Measurements from ENCODE around the gene SENP7.
"Not testable (repeated sequence)": the region's sequence is repeated elsewhere in the genome, so short reads cannot be mapped to it uniquely, and the experiment has no call there.

DNA sequence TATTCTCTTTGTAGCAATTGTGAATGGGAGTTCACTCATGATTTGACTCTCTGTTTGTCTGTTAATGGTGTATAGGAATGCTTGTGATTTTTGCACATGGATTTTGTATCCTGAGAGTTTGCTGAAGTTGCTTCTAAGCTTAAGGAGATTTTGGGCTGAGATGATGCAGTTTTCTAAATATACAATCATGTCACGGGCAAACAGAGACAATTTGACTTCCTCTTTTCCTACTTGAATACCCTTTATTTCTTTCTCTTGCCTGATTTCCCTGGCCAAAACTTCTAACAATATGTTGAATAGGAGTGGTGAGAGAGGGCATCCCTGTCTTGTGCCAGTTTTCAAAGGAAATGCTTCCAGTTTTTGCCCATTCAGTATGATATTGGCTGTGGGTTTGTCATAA is 23.9 kb upstream of the SENP7 start:
- TF ChIP-seq, protein P1, sequence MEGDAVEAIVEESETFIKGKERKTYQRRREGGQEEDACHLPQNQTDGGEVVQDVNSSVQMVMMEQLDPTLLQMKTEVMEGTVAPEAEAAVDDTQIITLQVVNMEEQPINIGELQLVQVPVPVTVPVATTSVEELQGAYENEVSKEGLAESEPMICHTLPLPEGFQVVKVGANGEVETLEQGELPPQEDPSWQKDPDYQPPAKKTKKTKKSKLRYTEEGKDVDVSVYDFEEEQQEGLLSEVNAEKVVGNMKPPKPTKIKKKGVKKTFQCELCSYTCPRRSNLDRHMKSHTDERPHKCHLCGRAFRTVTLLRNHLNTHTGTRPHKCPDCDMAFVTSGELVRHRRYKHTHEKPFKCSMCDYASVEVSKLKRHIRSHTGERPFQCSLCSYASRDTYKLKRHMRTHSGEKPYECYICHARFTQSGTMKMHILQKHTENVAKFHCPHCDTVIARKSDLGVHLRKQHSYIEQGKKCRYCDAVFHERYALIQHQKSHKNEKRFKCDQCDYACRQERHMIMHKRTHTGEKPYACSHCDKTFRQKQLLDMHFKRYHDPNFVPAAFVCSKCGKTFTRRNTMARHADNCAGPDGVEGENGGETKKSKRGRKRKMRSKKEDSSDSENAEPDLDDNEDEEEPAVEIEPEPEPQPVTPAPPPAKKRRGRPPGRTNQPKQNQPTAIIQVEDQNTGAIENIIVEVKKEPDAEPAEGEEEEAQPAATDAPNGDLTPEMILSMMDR (IDR thresholded peaks at IDR 0.05 in 2 of 3, conservative IDR thresholded peaks at IDR 0.05 in 1 of 3; ENCODE audit: borderline replicate concordance in 1 of 3, insufficient read depth in 1 of 3, low read depth in 2 of 3, low read length in 2 of 3), result not testable (repeated sequence)
- not testable (repeated sequence) for TF ChIP-seq POLR2AphosphoS5 (IDR thresholded peaks at IDR 0.05; ENCODE audit: low read depth, low read length); POLR2A (IDR thresholded peaks at IDR 0.05; ENCODE audit: borderline replicate concordance, extremely low read depth, insufficient read depth, insufficient read length); JUND (IDR thresholded peaks at IDR 0.05); CEBPB (IDR thresholded peaks at IDR 0.05; ENCODE audit: low read depth); YY1 (IDR thresholded peaks at IDR 0.05; ENCODE audit: extremely low read depth, insufficient replicate concordance, low read depth, low read length); SP1 (IDR thresholded peaks at IDR 0.05; ENCODE audit: low read depth); RAD21 (IDR thresholded peaks at IDR 0.05; ENCODE audit: low read depth); EZH2 (IDR thresholded peaks at IDR 0.05); FOSL1 (IDR thresholded peaks at IDR 0.05; ENCODE audit: low read depth)
- TF ChIP-seq, protein P2, sequence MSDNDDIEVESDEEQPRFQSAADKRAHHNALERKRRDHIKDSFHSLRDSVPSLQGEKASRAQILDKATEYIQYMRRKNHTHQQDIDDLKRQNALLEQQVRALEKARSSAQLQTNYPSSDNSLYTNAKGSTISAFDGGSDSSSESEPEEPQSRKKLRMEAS (IDR thresholded peaks at IDR 0.05), result not testable (repeated sequence)
- TF ChIP-seq, protein P3, sequence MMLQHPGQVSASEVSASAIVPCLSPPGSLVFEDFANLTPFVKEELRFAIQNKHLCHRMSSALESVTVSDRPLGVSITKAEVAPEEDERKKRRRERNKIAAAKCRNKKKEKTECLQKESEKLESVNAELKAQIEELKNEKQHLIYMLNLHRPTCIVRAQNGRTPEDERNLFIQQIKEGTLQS (IDR thresholded peaks at IDR 0.05), result not testable (repeated sequence)
- TF ChIP-seq, protein P4, sequence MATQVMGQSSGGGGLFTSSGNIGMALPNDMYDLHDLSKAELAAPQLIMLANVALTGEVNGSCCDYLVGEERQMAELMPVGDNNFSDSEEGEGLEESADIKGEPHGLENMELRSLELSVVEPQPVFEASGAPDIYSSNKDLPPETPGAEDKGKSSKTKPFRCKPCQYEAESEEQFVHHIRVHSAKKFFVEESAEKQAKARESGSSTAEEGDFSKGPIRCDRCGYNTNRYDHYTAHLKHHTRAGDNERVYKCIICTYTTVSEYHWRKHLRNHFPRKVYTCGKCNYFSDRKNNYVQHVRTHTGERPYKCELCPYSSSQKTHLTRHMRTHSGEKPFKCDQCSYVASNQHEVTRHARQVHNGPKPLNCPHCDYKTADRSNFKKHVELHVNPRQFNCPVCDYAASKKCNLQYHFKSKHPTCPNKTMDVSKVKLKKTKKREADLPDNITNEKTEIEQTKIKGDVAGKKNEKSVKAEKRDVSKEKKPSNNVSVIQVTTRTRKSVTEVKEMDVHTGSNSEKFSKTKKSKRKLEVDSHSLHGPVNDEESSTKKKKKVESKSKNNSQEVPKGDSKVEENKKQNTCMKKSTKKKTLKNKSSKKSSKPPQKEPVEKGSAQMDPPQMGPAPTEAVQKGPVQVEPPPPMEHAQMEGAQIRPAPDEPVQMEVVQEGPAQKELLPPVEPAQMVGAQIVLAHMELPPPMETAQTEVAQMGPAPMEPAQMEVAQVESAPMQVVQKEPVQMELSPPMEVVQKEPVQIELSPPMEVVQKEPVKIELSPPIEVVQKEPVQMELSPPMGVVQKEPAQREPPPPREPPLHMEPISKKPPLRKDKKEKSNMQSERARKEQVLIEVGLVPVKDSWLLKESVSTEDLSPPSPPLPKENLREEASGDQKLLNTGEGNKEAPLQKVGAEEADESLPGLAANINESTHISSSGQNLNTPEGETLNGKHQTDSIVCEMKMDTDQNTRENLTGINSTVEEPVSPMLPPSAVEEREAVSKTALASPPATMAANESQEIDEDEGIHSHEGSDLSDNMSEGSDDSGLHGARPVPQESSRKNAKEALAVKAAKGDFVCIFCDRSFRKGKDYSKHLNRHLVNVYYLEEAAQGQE (IDR thresholded peaks at IDR 0.05; ENCODE audit: low read depth), result not testable (repeated sequence)
